Cerebellar nuclear complex (tissue), 1 donor: ENCODE results near the gene WDR82.
"Not testable (repeated sequence)": the region's sequence is repeated elsewhere in the genome, so short reads cannot be mapped to it uniquely, and the experiment has no call there.

Source experiments
- DNase-seq, 2 experiments: peaks; one replicate each; lab custom pipeline; 2025; lab: John Stamatoyannopoulos, UW

The WDR82 gene

GRCh38 chr3:52289338-52289746 is 10.9 kb upstream of the WDR82 start:
- DNase-seq, result no peak

- no peak for DNase-seq
Observed at GRCh38 chr3:52288674-52289073, 10.2 kb upstream of the WDR82 start.

GRCh38 chr3:52286777-52287110 is 8.3 kb upstream of the WDR82 start:
- DNase-seq, result no peak

- not testable (repeated sequence) for DNase-seq
Observed at GRCh38 chr3:52284051-52284450, 5.6 kb upstream of the WDR82 start.

DNA sequence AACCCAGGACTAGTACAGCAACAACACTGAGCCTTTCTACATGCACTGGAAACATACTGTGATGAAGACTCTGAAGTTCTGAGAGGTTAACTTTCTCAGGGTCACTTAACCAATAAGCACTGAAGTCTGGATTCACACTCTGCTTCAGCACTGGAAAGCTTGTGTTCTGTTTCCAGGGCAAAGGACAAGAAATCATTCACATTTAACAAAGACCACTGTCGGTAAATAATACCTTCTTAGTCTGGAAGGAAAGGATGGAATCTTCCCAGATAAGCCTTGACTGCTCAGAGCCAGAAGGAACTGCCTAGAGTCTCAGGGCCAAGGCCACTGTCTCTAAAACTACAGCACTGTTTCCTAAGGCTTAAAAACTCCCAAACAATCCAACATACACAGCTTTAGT is 4.9 kb upstream of the WDR82 start:
- DNase-seq, result no peak

GRCh38 chr3:52281981-52282801 is 3.7 kb upstream of the WDR82 start:
- no peak for DNase-seq

- DNase-seq, result no peak
Observed at GRCh38 chr3:52280050-52280461, 1.6 kb upstream of the WDR82 start.

- DNase-seq, result no peak
Observed at GRCh38 chr3:52279596-52279995, 1.1 kb upstream of the WDR82 start.

DNA sequence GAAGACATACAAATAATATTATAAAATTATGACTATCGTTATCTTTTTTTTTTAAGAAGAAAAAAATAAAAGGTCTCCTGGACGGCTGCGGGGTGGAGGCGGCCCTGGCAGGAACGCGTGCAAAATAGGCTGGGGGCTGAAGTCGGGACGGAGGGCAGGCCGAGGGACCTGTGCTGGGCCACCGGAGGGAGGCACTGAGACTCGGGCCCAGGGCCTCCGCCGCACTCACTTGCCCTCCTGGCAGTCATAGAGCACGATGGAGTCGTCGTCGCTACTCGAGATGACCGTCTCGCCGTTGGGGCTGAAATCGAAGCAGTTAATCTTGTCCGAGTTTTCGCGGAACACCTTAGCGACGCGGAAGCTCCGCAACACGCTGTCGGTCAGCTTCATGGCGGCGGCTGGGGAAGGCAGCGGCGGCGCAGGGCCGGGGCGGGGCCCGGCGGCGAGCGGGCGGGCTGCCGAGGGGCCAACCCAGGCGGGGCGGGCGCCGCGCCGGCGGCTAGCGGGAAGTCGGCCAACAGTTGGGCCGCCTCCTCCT is 408 bp downstream of the WDR82 start:
- DNase-seq, result no peak

DNA sequence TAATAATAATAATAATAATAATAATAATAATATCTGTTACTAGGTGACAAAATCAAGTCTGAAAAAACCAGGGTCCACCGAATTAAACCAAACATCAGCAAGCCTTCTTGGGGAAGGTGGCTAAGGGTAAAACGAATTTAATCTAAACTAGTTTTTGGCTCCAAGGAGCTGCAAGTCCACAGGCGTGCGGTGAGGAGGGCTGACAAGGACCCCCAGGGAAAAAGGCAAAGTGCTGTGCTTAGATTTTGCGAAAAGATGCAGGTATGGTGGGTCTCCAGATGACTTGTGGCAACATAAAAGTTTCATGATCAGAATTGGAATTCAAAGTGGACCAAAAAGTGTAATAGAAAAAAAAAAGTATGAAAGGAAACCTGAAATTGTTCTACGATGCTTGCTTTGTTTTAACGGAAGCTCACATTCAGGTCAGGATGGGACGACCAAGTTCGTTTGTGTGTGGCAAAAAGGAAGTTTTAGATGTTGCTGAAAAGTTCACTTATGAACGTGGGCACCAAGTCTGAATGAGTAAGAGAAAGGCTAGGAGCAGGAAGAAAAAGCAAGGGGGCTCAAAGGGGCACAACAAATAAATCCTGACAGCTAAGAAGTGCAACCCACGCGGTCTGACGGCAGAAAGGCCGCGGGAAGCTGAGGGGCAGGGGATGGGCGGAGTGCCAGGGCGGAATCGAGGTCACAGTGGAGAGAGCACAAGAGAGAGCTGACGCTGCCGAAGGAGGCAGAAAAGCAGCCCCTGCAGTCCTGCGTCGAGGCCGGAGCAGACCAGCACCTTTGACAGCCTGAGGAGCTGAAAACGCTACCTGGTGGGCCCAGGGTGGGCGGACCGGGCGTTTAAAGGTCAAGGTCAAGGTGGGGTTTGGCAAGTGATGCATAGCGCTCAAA is 1.1 kb downstream of the WDR82 start:
- no peak for DNase-seq

GRCh38 chr3:52274781-52275180 is 3.7 kb downstream of the WDR82 start:
- not testable (repeated sequence) for DNase-seq

- no peak for DNase-seq
Observed at GRCh38 chr3:52272831-52273230, 5.6 kb downstream of the WDR82 start.

GRCh38 chr3:52272172-52272571 is 6.3 kb downstream of the WDR82 start:
- not testable (repeated sequence) for DNase-seq

DNA sequence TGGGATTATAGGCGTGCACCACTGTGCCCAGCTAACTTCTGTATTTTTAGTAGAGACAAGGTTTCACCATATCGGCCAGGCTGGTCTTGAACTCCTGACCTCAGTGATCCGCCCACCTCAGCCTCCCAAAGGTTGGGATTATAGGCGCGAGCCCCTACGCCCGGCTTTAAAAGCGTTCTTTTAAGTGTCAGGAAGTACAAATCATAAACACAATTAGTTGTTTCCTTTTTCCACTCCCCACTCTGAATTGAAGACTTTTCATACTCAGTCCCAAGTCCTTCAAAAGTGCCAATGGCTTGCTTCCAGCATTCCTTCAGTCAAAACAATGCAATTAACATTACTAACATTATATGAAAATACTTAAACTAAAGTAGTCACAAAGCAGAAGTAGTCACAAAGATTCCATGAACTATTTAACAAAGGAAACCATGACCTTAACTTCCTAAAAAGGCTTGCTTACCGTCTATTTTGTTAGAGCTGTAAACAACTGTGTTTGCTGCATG is 8.1 kb downstream of the WDR82 start:
- no peak for DNase-seq

DNA sequence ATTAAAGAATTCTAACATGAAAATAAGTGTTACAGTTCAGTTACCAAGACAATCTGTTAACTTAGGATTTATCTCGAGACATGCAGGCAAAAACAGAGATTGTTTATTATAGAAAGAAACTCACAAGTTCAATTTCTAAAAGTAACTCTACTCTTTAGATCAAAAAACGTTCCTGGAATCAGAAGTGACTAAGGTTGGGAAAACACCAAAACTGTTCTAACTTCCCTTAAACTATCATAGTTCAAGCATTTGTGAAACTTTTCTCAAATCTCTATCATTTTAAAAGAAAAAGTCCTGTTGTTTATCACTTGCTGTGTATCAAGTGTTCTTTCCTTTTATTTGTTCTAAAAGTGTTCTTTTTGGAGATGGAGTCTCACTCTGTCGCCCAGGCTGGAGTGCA is 8.7 kb downstream of the WDR82 start:
- no peak for DNase-seq

- DNase-seq, result no peak
Observed at GRCh38 chr3:52268036-52268435, 10.4 kb downstream of the WDR82 start.

GRCh38 chr3:52265387-52265786 is 13.1 kb downstream of the WDR82 start:
- no peak for DNase-seq

- no peak for DNase-seq
Observed at GRCh38 chr3:52262447-52262846, 16.0 kb downstream of the WDR82 start.

GRCh38 chr3:52259448-52259847 is 19.0 kb downstream of the WDR82 start:
- DNase-seq, result no peak

DNA sequence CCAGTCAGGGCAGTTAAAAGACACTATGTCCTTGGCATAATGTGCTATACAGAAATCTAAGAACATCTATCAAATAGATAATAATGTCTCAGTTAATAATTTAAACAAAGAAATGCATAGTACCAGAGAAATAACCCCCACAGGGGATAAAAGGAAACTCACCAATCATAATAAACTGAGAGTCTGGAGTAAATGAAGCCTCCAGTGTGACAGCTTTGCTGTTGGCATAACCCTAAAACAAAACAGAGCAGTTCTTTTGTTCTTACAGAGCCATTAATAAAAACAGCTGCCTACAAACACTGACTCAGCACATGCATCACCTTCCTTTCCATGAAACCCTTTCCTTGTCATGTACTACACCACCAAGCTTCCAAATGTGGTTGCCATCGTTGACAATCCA is 19.4 kb downstream of the WDR82 start:
- no peak for DNase-seq

DNA sequence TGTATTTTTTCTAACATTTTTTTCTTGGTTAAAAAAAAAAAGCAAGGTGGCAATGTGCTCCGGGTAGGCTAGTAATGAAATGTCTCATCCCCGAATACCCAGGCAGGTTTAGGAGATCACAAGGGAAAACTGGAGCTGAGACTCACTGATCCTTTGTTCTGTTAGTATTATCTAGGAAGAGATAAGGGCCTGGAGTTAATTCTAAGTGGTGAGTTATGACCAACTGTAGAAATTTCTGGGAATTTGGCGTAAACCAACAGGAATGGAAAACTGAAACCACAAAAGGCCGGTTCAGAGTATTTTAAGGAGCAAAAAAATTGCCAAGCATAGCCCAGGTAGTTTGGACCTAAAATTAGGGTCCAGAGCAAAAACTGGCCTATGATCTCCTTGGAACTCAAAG is 20.5 kb downstream of the WDR82 start:
- no peak for DNase-seq

- DNase-seq, result no peak
Observed at GRCh38 chr3:52256622-52257021, 21.8 kb downstream of the WDR82 start.

DNA sequence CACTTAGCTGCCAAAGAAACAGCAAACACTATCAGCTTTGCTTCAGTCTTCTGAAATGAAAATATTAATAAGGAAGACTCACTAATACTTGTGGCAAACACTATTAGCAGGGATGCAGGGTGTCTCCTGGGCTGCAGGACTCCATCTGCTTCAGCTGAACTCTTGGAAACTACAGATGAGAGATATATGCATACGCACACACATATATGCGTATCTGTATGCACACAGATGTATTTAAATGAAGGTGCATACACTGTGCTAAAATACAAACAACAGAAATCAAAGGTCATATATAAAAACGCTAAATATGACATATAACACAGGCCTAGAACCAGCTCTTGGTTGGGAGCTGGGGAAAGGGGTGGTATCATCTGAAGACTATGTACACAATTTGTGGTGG is 22.3 kb downstream of the WDR82 start:
- no peak for DNase-seq
